K562 (cell line): Measurements from ENCODE around the gene GJC2. TPM values are rescaled to one million over a fixed set of nuclear protein-coding genes. Genes with fewer than 3 reads are reported as not detected.

Experiments used
- ATAC-seq: fragments of 200-7000 bp; cut with Tn5 transposase; 3 replicates; pipeline ENCODE4 v1.9.1; 2020; ENCODE audit warnings: moderate library complexity
- BruUV-seq: library from RNA; stranded (reverse); fragments of 400-500 nt; replicated peaks from 2 replicates; lab custom pipeline; 2021; lab: Mats Ljungman, UMichigan
- CTCF ChIA-PET: fragments of 300-600 bp; formaldehyde crosslinking; extraction: SDS; loops from one replicate; lab custom pipeline; 2021; ENCODE audit warnings: low intra/inter-chr PET ratio; lab: Yijun Ruan, JAX
- POLR2A ChIA-PET: fragments of 300-600, 350-650 bp; sonication (Branson Sonifier 250); formaldehyde crosslinking; extraction: SDS; loops from one replicate; lab custom pipeline; 2021; ENCODE audit warnings: antibody characterized with exemption, inconsistent platforms; lab: Yijun Ruan, JAX
- DNase-seq, 4 experiments: peaks; one replicate each; pipeline versions ENCODE4 v3.0.0 to v3.0.0-alpha.2; 2011 to 2018; ENCODE audit warnings: low spot score in 3 of 4, mixed read lengths in 3 of 4; ENCODE audit errors: extremely low read depth in 1 of 4
- FAIRE-seq: peaks from 2 replicates; lab custom pipeline; 2011; peaks lifted over from hg19 to GRCh38; lab: Jason Lieb, UNC
- H2AFZ ChIP-seq: 2 replicates; pipeline ENCODE4 v1.6.0; 2011; ENCODE audit warnings: low read depth, low read length, control low read depth, inconsistent platforms
- H3K27ac ChIP-seq: fragments of 200-600 bp; 3 replicates; pipeline ENCODE4 v1.8.0; 2011; ENCODE audit warnings: low read depth, mild to moderate bottlenecking, control low read depth, inconsistent platforms, low read length, moderate library complexity, mixed read lengths; ENCODE audit errors: extremely low read depth
- H3K27me3 ChIP-seq, 2 experiments: fragments of 300-600 bp in 1 of 2; 2 replicates in 1 of 2; 3 replicates in 1 of 2; pipeline versions ENCODE4 v1.6.0 to v1.8.0; 2011; ENCODE audit warnings: inconsistent platforms in 2 of 2, low read length in 2 of 2, mild to moderate bottlenecking in 1 of 2, mixed read lengths in 1 of 2, moderate library complexity in 1 of 2; ENCODE audit not compliant: control insufficient read depth in 2 of 2, insufficient read depth in 2 of 2
- H3K36me3 ChIP-seq: fragments of 300-600 bp; 3 replicates; pipeline ENCODE4 v1.8.0; 2011; ENCODE audit warnings: mild to moderate bottlenecking, low read length, inconsistent platforms; ENCODE audit not compliant: control insufficient read depth, insufficient read depth
- H3K4me1 ChIP-seq, 2 experiments: fragments of 200-600 bp in 1 of 2; replicated peaks in 1 of 2; 2 replicates in 1 of 2; 3 replicates in 1 of 2; pipeline versions ENCODE4 v1.5.1 to v1.8.0; 2011; ENCODE audit warnings: inconsistent platforms in 2 of 2, low read length in 2 of 2, mild to moderate bottlenecking in 1 of 2, mixed read lengths in 1 of 2, moderate library complexity in 1 of 2; ENCODE audit not compliant: control insufficient read depth in 2 of 2, insufficient read depth in 2 of 2
- H3K4me2 ChIP-seq: 2 replicates; pipeline ENCODE4 v1.6.1; 2011; ENCODE audit warnings: low read length, control low read depth, inconsistent platforms, mixed read lengths; ENCODE audit not compliant: insufficient read depth
- H3K4me3 ChIP-seq: fragments of 200-600 bp; sonication (generic), shearing (Covaris generic); 2 replicates; pipeline ENCODE4 v1.5.1; 2016; ENCODE audit warnings: control low read depth, inconsistent platforms
- H3K79me2 ChIP-seq: fragments of 200-600 bp; 3 replicates; pipeline ENCODE4 v1.8.0; 2011; ENCODE audit warnings: low read length, inconsistent platforms; ENCODE audit not compliant: control insufficient read depth, insufficient read depth
- H3K9ac ChIP-seq, 2 experiments: 2 replicates each; pipeline versions ENCODE4 v1.6.0 to v1.6.1; 2011; ENCODE audit warnings: low read depth in 2 of 2, low read length in 2 of 2, control low read depth in 1 of 2, inconsistent platforms in 1 of 2, mild to moderate bottlenecking in 1 of 2, mixed read lengths in 1 of 2; ENCODE audit not compliant: insufficient read depth in 1 of 2
- H3K9me1 ChIP-seq: one replicate; pipeline ENCODE4 v1.6.0; 2011; ENCODE audit warnings: inconsistent platforms, mild to moderate bottlenecking, low read length, moderate library complexity; ENCODE audit not compliant: control insufficient read depth, insufficient read depth
- H3K9me3 ChIP-seq: replicated peaks from 2 replicates; pipeline ENCODE4 v1.5.1; 2011; ENCODE audit warnings: low read depth, low read length, inconsistent platforms; ENCODE audit not compliant: control insufficient read depth, insufficient read depth
- H4K20me1 ChIP-seq: replicated peaks from 2 replicates; pipeline ENCODE4 v1.6.1; 2011; ENCODE audit warnings: low read length, inconsistent platforms, mixed read lengths; ENCODE audit not compliant: control insufficient read depth, insufficient read depth
- BHLHE40 ChIP-seq: IDR thresholded peaks from 2 replicates; pipeline ENCODE4 v1.6.1; 2011; ENCODE audit warnings: low read length, improper control_type of control experiment
- CSDE1 ChIP-seq, 2 experiments: fragments of 450-650 bp; IDR thresholded peaks; 2 replicates each; pipeline ENCODE4 v1.6.1; 2016; ENCODE audit warnings: mild to moderate bottlenecking in 1 of 2
- DMBX1 ChIP-seq: fragments of 250-450 bp; sonication (Bioruptor Pico); IDR thresholded peaks from 2 replicates; pipeline ENCODE4 v1.8.0; 2022; ENCODE audit warnings: inconsistent platforms, mild to moderate bottlenecking, moderate library complexity, borderline replicate concordance
- HMGN3 ChIP-seq: IDR thresholded peaks from 2 replicates; pipeline ENCODE4 v1.6.1; 2011; ENCODE audit warnings: borderline replicate concordance, low read depth, mild to moderate bottlenecking, mixed read lengths, low read length; ENCODE audit not compliant: insufficient read length; ENCODE audit errors: extremely low read depth
- NFXL1 ChIP-seq: fragments of 450-650 bp; formaldehyde crosslinking; IDR thresholded peaks from 2 replicates; pipeline ENCODE4 v1.4.0; 2021; ENCODE audit warnings: mild to moderate bottlenecking
- NR4A1 ChIP-seq, 2 experiments: fragments of 250-450 bp in 1 of 2; fragments of 450-650 bp in 1 of 2; sonication (Bioruptor Pico) in 1 of 2; IDR thresholded peaks; 2 replicates each; pipeline versions ENCODE4 v1.4.0 to v1.6.1; 2016 to 2020; ENCODE audit warnings: mild to moderate bottlenecking in 2 of 2, missing compliant biosample characterization in 1 of 2, missing genetic modification characterization in 1 of 2, moderate library complexity in 1 of 2
- SAP30 ChIP-seq: fragments of 200-600 bp; sonication (generic); IDR thresholded peaks from 2 replicates; pipeline ENCODE4 v1.6.1; 2012; ENCODE audit warnings: borderline replicate concordance, low read depth, mild to moderate bottlenecking, moderate library complexity, low read length, control low read depth, inconsistent platforms; ENCODE audit not compliant: insufficient read depth, poor library complexity, severe bottlenecking
- SRSF1 ChIP-seq: fragments of 200-400 bp; formaldehyde crosslinking; IDR thresholded peaks from 2 replicates; pipeline ENCODE4 v1.6.1; 2017; ENCODE audit warnings: mild to moderate bottlenecking, low read depth, low read length, moderate library complexity
- STAG1 ChIP-seq: sonication (generic); formaldehyde crosslinking; IDR thresholded peaks from 2 replicates; pipeline ENCODE4 v1.5.0; 2020; ENCODE audit warnings: missing genetic modification reagents, borderline replicate concordance
- TCFL5 ChIP-seq: fragments of 250-450 bp; sonication (Bioruptor Pico); conservative IDR thresholded peaks from 2 replicates; pipeline ENCODE4 v1.6.1; 2021; ENCODE audit warnings: mild to moderate bottlenecking, moderate library complexity, matching md5 sums
- ZFPM2 ChIP-seq: fragments of 250-450 bp; sonication (Bioruptor Pico); IDR thresholded peaks from 2 replicates; pipeline ENCODE4 v1.5.1; 2022; ENCODE audit warnings: mild to moderate bottlenecking
- ZKSCAN1 ChIP-seq: fragments of 150-350 bp; IDR thresholded peaks from 2 replicates; pipeline ENCODE4 v1.6.1; 2016; ENCODE audit warnings: low read depth, low read length
- ZNF274 ChIP-seq: IDR thresholded peaks from 2 replicates; pipeline ENCODE4 v1.6.1; 2011; ENCODE audit warnings: low read depth, mild to moderate bottlenecking, low read length, moderate library complexity, borderline replicate concordance
- WGBS: fragments of 100-300 bp; shearing (Covaris generic); methylation state at CpG from one replicate; pipeline ENCODE4 v1.1.6; 2016; ENCODE audit warnings: low coverage, mixed read lengths; ENCODE audit not compliant: insufficient coverage; ENCODE audit errors: missing lambda C conversion rate; 5-methylcytosine and 5-hydroxymethylcytosine counted together
- in situ Hi-C: fragments of 300-500 bp; cut with MboI; formaldehyde crosslinking; loops from 4 replicates; pipeline ENCODE4 v1.15.0; 2018; ENCODE audit warnings: inconsistent platforms, mixed read lengths
- intact Hi-C: fragments of 100-400 bp; cut with micrococcal nuclease; formaldehyde crosslinking; loops from 2 replicates; pipeline ENCODE4 v1.14.2; 2022
- polyA plus RNA-seq, 8 experiments: library from polyadenylated mRNA; depleted of rRNA in 4 of 8; stranded (reverse) in 5 of 8; unstranded in 3 of 8; fragments of >200 nt; fragmentation: Nextera tagmentation in 2 of 8; fragmentation: Illumina TruSeq in 1 of 8; extraction: Ambion mirVana in 2 of 8; extraction: Trizol in 1 of 8; gene quantifications; 2 replicates each; pipeline versions ENCODE4 v1.2.1 to v1.2.3, GENCODE V29; 2011 to 2014; ENCODE audit warnings: inconsistent platforms in 1 of 8, missing spikeins in 1 of 8
- total RNA-seq, 7 experiments: library from RNA; depleted of rRNA in 6 of 7; stranded (reverse); fragments of >200 nt in 6 of 7; fragmentation: Illumina TruSeq in 2 of 7; extraction: Trizol in 2 of 7; gene quantifications; 2 replicates each; pipeline versions ENCODE4 v1.2.1 to v1.2.3, GENCODE V29; 2011 to 2021; ENCODE audit warnings: low replicate concordance in 1 of 7
- TF ChIP-seq, protein P1 (sequence below), 2 experiments: fragments of 150-350 bp in 1 of 2; IDR thresholded peaks; 2 replicates each; pipeline ENCODE4 v1.6.1; 2012 to 2016; ENCODE audit warnings: low read depth in 2 of 2, low read length in 2 of 2, mild to moderate bottlenecking in 1 of 2, moderate library complexity in 1 of 2
- TF ChIP-seq, protein P2 (sequence below), 3 experiments: IDR thresholded peaks in 2 of 3; conservative IDR thresholded peaks in 1 of 3; 2 replicates each; pipeline ENCODE4 v1.5.1; 2011 to 2012; ENCODE audit warnings: low read length in 3 of 3, mild to moderate bottlenecking in 3 of 3, control low read depth in 2 of 3, improper control_type of control experiment in 1 of 3, inconsistent platforms in 1 of 3, low read depth in 1 of 3, mixed read lengths in 1 of 3, moderate library complexity in 1 of 3; ENCODE audit not compliant: insufficient read depth in 2 of 3

GJC2 gene
- total and polyA plus RNA-seq, 9 of the 15 experiments (the other 6 are each of a cell fraction or from before 2014, with no cell fraction given), result 0.03 to 0.62 (median 0.11) TPM; not detected in 2

DNA sequence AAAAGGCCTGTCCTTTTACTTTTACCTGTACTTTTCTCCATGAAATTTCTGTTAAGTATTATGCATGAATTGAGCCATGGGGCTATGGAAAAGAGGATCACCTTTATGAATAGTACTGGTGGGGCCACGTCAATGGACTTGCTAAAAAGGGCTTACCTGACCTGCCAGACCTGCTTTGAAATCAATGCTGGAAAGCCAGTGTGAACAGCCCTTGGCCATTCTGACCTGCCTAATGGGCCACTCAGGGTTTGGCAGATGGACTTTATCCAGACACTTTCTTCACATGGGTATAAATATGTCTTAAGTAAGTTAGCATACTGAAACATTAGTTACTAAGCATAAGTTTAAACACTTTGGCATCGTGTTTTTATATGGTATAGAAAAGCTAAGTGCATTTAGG, 18.0 kb upstream of the GJC2 start:
- 29% methylated on average over 2 of the region's 2 CpGs for WGBS
- H3K36me3 ChIP-seq, result no peaks in the 10 kb centered on the region
- ChIA-PET POLR2A (interaction anchor here (0.6 to 2.1 kb wide), 2 partner anchors 9 to 48 kb away, joined by 3 to 6 read pairs; no protein-coding TSS in a partner anchor), CTCF (interaction anchor here (0.8 to 3.2 kb wide), 3 partner anchors 60 to 384 kb away, joined by 4 to 13 read pairs (median 5); no protein-coding TSS in a partner anchor)
- no peak overlapping the region for H2AFZ ChIP-seq
- no peak for FAIRE-seq
- H4K20me1 ChIP-seq, result no peaks in the 10 kb centered on the region
- BruUV-seq, result no TSS peak
- no peak overlapping the region for H3K4me3 ChIP-seq
- H3K9ac ChIP-seq, result no peak overlapping the region
- peaks cover 3 to 6% of the 10 kb centered on the region in 2 experiments; a peak in 3 of 5 replicates for H3K4me1 ChIP-seq
- intact Hi-C loops (loop anchor here (1.0 to 5.0 kb wide), 6 partner anchors 35 to 384 kb away; a partner anchor contains a TSS), in situ Hi-C loops (no loop called here)
- no peak overlapping the region for H3K27ac ChIP-seq
- H3K9me3 ChIP-seq, result no peaks in the 10 kb centered on the region
- H3K9me1 ChIP-seq, result no peaks in the 10 kb centered on the region
- H3K27me3 ChIP-seq, result no peaks in the 10 kb centered on the region
- H3K4me2 ChIP-seq, result no peak overlapping the region
- TF ChIP-seq BHLHE40 (no peak), ZFPM2 (CRISPR knock-in tag) (no peak), NFXL1 (no peak), STAG1 (CRISPR knock-in tag) (no peak), SAP30 (no peak), ZKSCAN1 (no peak), ZNF274 (no peak), TCFL5 (CRISPR knock-in tag) (no peak), DMBX1 (CRISPR knock-in tag) (no peak), NR4A1 (CRISPR knock-in tag; IDR thresholded peaks at IDR 0.05) (no peak), NR4A1 (tag; IDR thresholded peaks at IDR 0.05) (no peak), SRSF1 (no peak), HMGN3 (no peak), CSDE1 (IDR thresholded peaks at IDR 0.05) (no peak)
- TF ChIP-seq, protein P1, sequence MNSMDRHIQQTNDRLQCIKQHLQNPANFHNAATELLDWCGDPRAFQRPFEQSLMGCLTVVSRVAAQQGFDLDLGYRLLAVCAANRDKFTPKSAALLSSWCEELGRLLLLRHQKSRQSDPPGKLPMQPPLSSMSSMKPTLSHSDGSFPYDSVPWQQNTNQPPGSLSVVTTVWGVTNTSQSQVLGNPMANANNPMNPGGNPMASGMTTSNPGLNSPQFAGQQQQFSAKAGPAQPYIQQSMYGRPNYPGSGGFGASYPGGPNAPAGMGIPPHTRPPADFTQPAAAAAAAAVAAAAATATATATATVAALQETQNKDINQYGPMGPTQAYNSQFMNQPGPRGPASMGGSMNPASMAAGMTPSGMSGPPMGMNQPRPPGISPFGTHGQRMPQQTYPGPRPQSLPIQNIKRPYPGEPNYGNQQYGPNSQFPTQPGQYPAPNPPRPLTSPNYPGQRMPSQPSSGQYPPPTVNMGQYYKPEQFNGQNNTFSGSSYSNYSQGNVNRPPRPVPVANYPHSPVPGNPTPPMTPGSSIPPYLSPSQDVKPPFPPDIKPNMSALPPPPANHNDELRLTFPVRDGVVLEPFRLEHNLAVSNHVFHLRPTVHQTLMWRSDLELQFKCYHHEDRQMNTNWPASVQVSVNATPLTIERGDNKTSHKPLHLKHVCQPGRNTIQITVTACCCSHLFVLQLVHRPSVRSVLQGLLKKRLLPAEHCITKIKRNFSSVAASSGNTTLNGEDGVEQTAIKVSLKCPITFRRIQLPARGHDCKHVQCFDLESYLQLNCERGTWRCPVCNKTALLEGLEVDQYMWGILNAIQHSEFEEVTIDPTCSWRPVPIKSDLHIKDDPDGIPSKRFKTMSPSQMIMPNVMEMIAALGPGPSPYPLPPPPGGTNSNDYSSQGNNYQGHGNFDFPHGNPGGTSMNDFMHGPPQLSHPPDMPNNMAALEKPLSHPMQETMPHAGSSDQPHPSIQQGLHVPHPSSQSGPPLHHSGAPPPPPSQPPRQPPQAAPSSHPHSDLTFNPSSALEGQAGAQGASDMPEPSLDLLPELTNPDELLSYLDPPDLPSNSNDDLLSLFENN (IDR thresholded peaks at IDR 0.05; ENCODE audit: low read depth in 2 of 2, low read length in 2 of 2), result no peak
- TF ChIP-seq, protein P2, sequence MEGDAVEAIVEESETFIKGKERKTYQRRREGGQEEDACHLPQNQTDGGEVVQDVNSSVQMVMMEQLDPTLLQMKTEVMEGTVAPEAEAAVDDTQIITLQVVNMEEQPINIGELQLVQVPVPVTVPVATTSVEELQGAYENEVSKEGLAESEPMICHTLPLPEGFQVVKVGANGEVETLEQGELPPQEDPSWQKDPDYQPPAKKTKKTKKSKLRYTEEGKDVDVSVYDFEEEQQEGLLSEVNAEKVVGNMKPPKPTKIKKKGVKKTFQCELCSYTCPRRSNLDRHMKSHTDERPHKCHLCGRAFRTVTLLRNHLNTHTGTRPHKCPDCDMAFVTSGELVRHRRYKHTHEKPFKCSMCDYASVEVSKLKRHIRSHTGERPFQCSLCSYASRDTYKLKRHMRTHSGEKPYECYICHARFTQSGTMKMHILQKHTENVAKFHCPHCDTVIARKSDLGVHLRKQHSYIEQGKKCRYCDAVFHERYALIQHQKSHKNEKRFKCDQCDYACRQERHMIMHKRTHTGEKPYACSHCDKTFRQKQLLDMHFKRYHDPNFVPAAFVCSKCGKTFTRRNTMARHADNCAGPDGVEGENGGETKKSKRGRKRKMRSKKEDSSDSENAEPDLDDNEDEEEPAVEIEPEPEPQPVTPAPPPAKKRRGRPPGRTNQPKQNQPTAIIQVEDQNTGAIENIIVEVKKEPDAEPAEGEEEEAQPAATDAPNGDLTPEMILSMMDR (IDR thresholded peaks at IDR 0.05 in 2 of 3, conservative IDR thresholded peaks at IDR 0.05 in 1 of 3; ENCODE audit: insufficient read depth in 2 of 3, low read depth in 1 of 3, low read length in 3 of 3), result no peak
- TF ChIP-seq, all 486 proteins: peak for 0
- DNase-seq, result no peak
- no peaks in the 10 kb centered on the region for H3K79me2 ChIP-seq
- ATAC-seq, result no peak
